Nephron (organoid): Measurements from ENCODE around the gene IDH1.

Experiments
- H3K27ac Mint-ChIP-seq, 3 experiments: 2 replicates each; pipeline ENCODE4 v1.8.0; 2020; ENCODE audit warnings: mixed read lengths in 3 of 3, mild to moderate bottlenecking in 2 of 3, moderate library complexity in 1 of 3
- H3K27me3 Mint-ChIP-seq: 2 replicates; pipeline ENCODE4 v1.8.0; 2021; ENCODE audit warnings: low read depth, mild to moderate bottlenecking, moderate library complexity, mixed read lengths
- H3K36me3 Mint-ChIP-seq: 2 replicates; pipeline ENCODE4 v1.8.0; 2020; ENCODE audit warnings: low read depth, mixed read lengths
- H3K4me1 Mint-ChIP-seq: 2 replicates; pipeline ENCODE4 v1.8.0; 2020; ENCODE audit warnings: mixed read lengths
- H3K4me3 Mint-ChIP-seq, 3 experiments: 2 replicates each; pipeline ENCODE4 v1.8.0; 2020; ENCODE audit warnings: mild to moderate bottlenecking in 3 of 3, mixed read lengths in 3 of 3, moderate library complexity in 2 of 3
- H3K9me3 Mint-ChIP-seq: 2 replicates; pipeline ENCODE4 v1.8.0; 2020; ENCODE audit warnings: mixed read lengths
- TF ChIP-seq, protein P1 (sequence below), 3 experiments: fragments of 200-600 bp; sonication (generic); IDR thresholded peaks; one replicate each; pipeline ENCODE4 v1.5.0; 2021; ENCODE audit warnings: antibody characterized with exemption in 3 of 3; ENCODE audit not compliant: unreplicated experiment in 3 of 3

IDH1 gene

GRCh38 chr2:208239770-208240493 lies 14.9 kb downstream of the IDH1 start:
- H3K27me3 Mint-ChIP-seq: no peaks in the 10 kb centered on the region
- no peaks in the 10 kb centered on the region for H3K9me3 Mint-ChIP-seq
- TF ChIP-seq, protein P1, sequence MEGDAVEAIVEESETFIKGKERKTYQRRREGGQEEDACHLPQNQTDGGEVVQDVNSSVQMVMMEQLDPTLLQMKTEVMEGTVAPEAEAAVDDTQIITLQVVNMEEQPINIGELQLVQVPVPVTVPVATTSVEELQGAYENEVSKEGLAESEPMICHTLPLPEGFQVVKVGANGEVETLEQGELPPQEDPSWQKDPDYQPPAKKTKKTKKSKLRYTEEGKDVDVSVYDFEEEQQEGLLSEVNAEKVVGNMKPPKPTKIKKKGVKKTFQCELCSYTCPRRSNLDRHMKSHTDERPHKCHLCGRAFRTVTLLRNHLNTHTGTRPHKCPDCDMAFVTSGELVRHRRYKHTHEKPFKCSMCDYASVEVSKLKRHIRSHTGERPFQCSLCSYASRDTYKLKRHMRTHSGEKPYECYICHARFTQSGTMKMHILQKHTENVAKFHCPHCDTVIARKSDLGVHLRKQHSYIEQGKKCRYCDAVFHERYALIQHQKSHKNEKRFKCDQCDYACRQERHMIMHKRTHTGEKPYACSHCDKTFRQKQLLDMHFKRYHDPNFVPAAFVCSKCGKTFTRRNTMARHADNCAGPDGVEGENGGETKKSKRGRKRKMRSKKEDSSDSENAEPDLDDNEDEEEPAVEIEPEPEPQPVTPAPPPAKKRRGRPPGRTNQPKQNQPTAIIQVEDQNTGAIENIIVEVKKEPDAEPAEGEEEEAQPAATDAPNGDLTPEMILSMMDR (IDR thresholded peaks at IDR 0.05; ENCODE audit: unreplicated experiment in 3 of 3): no peak
- H3K4me3 Mint-ChIP-seq: no peak overlapping the region
- H3K36me3 Mint-ChIP-seq: peaks cover 85% of the 10 kb centered on the region
- H3K4me1 Mint-ChIP-seq: no peaks in the 10 kb centered on the region
- H3K27ac Mint-ChIP-seq: no peak overlapping the region

- Mint-ChIP-seq H3K27me3 (no peaks in the 10 kb centered on the region), H3K9me3 (peaks cover 7% of the 10 kb centered on the region), H3K27ac (no peak overlapping the region), H3K4me1 (no peaks in the 10 kb centered on the region), H3K36me3 (peaks cover 57% of the 10 kb centered on the region), H3K4me3 (no peak overlapping the region)
- TF ChIP-seq, protein P1 (IDR thresholded peaks at IDR 0.05; ENCODE audit: unreplicated experiment in 3 of 3): no peak
Measured at GRCh38 chr2:208235860-208236259, 19.0 kb downstream of the IDH1 start.

DNA sequence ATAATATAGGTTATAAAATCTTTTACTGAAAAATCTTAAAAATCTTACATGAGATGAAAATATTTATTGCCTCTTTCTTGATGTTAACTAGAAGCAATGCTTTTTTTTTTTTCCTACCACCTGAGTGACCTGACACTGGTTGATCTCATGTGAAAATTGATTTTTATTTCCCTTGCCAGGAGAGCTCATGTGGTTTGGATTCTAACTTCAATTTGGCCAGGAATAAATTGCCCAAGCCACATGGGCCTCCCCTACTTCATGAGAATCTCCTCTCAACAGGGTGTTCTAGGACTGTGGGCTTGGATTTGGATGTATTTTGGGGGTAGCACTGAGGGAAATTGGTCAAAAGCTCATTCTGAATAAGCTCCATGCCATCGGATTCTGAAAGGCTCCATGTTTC lies 20.1 kb downstream of the IDH1 start:
- no peak overlapping the region for H3K27ac Mint-ChIP-seq
- peaks cover 7% of the 10 kb centered on the region for H3K9me3 Mint-ChIP-seq
- peaks cover 48% of the 10 kb centered on the region for H3K36me3 Mint-ChIP-seq
- H3K4me1 Mint-ChIP-seq: no peaks in the 10 kb centered on the region
- no peak overlapping the region for H3K4me3 Mint-ChIP-seq
- TF ChIP-seq, protein P1 (IDR thresholded peaks at IDR 0.05; ENCODE audit: unreplicated experiment in 3 of 3): no peak
- no peaks in the 10 kb centered on the region for H3K27me3 Mint-ChIP-seq

GRCh38 chr2:208228476-208228875 lies 26.4 kb downstream of the IDH1 start:
- peak overlapping the region in 1 of 3 experiments; percentile 35 for H3K27ac Mint-ChIP-seq
- peaks cover 4% of the 10 kb centered on the region for H3K4me1 Mint-ChIP-seq
- H3K36me3 Mint-ChIP-seq: no peaks in the 10 kb centered on the region
- TF ChIP-seq, protein P1 (IDR thresholded peaks at IDR 0.05; ENCODE audit: unreplicated experiment in 3 of 3): no peak
- H3K9me3 Mint-ChIP-seq: peaks cover 7% of the 10 kb centered on the region
- no peak overlapping the region for H3K4me3 Mint-ChIP-seq
- H3K27me3 Mint-ChIP-seq: no peaks in the 10 kb centered on the region

DNA sequence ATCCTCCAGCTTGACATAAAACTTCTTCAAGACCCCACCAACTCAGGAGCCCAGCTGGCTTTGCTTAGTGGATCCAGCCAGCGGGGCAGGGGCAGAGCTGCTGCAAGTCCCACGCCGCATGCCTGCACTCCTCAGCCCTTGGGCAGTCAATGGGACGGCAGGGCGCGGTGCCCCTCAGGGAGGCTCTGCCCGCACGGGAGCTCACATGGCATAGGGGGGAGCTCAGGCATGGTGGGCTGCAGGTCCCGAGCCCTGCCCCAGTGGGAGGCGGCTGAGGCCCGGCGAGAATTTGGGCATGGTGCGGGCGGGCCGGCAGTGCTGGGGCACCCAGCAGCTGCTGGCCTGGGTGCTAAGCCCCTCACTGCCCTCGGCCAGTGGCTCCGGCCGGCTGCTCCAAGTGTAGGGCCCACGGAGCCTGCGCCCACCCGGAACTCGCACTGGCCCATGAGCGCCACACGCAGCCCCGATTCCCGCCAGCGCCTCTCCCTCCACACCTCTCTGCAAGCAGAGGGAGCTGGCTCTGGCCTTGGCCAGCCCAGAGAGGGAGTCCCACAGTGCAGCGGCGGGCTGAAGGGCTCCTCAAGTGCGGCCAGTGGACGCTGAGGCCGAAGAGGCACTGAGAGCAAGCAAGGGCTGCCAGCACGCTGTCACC lies 27.2 kb downstream of the IDH1 start:
- H3K27me3 Mint-ChIP-seq: no peaks in the 10 kb centered on the region
- no peaks in the 10 kb centered on the region for H3K36me3 Mint-ChIP-seq
- TF ChIP-seq, protein P1 (IDR thresholded peaks at IDR 0.05; ENCODE audit: unreplicated experiment in 3 of 3): no peak
- no peak overlapping the region for H3K27ac Mint-ChIP-seq
- peaks cover 7% of the 10 kb centered on the region for H3K9me3 Mint-ChIP-seq
- H3K4me3 Mint-ChIP-seq: no peak overlapping the region
- peaks cover 4% of the 10 kb centered on the region for H3K4me1 Mint-ChIP-seq

- H3K27me3 Mint-ChIP-seq: no peaks in the 10 kb centered on the region
- H3K27ac Mint-ChIP-seq: no peak overlapping the region
- H3K4me3 Mint-ChIP-seq: no peak overlapping the region
- H3K36me3 Mint-ChIP-seq: no peaks in the 10 kb centered on the region
- peaks cover 10% of the 10 kb centered on the region for H3K9me3 Mint-ChIP-seq
- H3K4me1 Mint-ChIP-seq: peaks cover 4% of the 10 kb centered on the region
- TF ChIP-seq, protein P1 (IDR thresholded peaks at IDR 0.05; ENCODE audit: unreplicated experiment in 3 of 3): no peak
Measured at GRCh38 chr2:208224802-208225201, 30.1 kb downstream of the IDH1 start.
